GM21717 (cell line): ENCODE results near the gene SPATA31A6.
"Not testable (repeated sequence)": the region's sequence is repeated elsewhere in the genome, so short reads cannot be mapped to it uniquely, and the experiment has no call there.

Source experiments
- ATAC-seq: cut with Tn5 transposase; IDR thresholded peaks from one replicate; pipeline ENCODE4 v1.9.1; 2021; ENCODE audit warnings: mild to moderate bottlenecking, moderate library complexity; ENCODE audit not compliant: unreplicated experiment

SPATA31A6 gene

DNA sequence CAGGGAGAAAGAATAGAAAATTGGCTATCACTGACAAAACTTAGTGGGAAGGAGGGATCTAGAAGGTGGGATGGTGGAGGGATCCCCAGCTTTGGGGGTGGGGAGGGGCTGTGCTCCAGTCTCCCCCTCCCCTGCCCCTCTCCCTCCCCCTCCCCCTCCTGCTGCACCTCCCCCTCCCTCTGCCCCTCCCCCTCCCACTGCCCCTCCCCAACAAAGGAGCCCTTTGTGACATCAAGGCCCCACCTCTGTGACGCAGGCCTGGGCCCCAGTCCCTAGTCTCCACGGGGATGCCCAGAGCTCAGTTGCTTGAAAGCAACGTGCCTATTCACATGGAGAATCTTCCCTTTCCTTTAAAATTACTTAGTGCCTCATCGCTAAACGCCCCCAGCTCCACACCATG is at the start of gene SPATA31A6:
Gene SPATA31A6, plus strand, starts transcription at position 301 of the 400 bp plus-strand sequence. Its CDS starts 29 bp downstream, at position 330.
- not testable (repeated sequence) for ATAC-seq

DNA sequence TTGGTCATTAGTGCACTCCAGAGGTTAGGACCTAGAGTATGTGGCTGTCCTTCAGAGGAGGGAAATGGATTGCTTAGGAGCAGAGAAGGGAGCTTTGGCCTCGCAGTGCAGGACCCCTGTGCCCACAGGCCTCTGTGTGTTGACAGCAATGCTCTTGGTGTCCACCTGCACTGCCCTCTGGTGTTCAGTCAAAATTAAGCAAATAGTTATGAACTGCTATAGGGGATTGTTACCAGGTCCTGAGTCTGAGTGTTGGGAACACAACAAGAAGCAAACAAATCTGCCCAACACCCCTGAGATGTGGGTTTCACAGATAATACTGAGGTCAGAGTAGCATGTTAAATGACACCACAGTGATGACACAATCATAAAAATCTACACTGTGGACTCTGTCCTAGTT is 23.2 kb upstream of the SPATA31A6 start:
- ATAC-seq = not testable (repeated sequence)

DNA sequence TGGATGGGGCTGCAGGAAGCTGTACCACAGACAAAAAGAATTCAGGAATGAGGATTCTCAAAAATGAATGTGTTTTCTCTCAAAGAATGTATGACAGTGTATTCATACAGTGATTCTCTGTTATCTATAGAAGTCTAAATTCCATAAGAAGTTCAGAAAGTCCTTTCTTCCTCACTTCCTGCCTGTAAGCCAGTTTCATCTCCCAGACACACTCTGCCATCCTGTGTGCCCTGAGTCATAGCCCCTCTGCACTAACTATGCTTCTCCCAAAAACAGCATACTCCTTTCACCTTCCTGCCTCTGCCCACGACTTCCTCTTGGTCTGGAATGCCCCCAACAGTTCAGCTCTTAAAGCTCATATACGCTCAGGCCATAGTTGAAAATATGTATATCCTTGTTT is 36.4 kb downstream of the SPATA31A6 start:
- ATAC-seq = not testable (repeated sequence)

DNA sequence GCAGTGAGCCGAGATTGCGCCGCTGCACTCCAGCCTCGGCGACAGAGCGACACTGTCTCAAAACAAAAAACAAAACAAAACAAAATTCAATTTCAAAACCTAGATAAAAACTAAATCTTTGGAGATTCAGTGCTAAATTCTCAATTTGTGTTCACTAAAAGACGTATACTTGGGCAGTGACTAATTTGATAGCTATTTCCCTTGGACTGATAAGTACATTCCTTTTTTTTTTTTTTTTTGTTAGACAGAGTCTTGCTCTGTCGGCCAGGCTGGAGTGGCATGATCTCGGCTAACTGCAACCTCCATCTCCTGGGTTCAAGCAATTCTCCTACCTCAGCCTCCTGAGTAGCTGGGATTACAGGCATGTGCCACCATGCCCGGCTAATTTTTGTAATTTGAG is 39.8 kb downstream of the SPATA31A6 start:
- not testable (repeated sequence) for ATAC-seq

DNA sequence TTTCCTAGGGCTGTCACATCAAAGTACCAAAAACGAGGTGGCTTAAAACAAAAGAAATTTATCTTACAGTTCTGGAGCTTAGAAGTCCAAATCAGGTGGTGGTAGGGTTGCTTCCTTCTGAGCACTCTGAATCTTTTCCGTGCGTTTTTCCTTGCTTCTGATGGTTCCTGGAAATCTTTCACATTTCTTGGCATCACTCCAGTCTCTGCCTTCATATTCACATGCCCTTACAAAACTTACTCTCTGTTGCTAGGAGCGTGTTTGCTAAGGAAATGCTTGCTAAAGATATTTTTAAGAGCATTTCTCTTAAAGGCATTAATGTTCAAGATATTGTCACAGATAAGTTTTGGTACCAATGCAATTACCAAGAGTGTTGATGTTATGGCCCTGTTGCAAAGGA is 49.6 kb downstream of the SPATA31A6 start:
- ATAC-seq = not testable (repeated sequence)

DNA sequence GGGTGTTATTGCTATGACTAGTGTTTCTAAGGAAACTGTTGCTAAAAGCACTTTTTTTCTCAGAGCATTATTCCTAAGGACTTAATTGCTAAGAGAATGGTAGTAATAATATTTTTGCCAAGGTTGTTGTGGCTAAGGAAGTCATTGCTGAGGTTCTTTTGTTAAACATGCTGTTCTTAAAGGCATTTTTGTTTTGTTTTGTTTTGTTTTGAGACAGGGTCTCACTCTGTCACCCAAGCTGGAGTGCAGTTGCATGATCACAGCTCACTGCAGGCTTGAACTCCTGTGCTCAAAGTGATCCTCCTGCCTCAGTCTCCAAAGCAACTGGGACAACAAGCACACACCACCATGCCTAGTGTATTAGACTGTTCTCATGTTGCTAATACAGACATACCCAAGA is 51.2 kb downstream of the SPATA31A6 start:
- ATAC-seq = not testable (repeated sequence)

DNA sequence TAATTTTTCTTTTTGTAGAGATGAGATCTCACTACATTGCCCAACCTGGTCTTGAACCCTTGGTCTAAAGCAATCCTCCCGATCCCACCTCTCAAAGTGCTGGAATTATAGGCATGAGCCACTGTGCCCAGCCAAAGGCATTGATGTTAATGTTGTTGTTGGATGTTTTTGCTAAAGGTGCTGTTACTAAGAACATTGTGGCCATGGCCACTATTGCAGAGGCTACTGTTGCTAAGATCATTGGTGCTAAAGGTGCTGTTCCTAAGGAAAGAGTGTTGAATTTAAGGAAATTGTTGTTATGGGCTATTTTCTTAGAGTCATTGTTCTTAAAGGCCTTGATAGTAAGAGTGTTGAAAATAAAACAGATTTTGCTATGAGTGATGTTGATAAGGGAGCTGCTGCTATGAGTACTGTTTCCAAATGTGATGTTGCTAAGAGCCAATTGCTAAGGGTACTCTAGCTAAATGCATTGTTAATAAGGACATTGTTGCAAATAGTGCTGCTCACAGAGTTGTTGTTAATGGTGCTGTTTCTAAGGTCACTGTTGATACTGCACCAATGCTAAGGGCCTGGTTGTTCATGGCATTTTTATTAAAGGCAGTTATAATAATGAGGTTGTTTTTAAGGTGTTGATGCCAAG is 52.0 kb downstream of the SPATA31A6 start:
- ATAC-seq = not testable (repeated sequence)

DNA sequence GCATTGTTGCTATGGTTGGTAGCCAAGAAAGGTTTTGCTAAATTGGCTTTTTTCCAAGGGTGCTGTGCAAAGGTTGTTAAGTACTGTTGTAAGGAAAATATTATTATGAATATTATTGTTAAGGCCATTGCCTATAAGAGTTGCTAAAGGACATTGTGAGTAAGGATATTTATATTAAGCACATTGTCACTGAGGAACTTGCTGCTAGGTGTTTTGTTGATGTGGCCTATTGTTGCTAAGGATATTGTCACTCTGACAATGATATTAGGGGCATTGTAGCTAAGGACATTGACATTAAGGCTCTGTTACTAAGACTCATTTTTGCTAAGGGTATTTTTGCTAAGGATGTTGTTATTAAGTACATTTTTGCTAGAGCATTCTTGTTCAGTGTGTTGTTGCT is 52.6 kb downstream of the SPATA31A6 start:
- ATAC-seq = not testable (repeated sequence)

DNA sequence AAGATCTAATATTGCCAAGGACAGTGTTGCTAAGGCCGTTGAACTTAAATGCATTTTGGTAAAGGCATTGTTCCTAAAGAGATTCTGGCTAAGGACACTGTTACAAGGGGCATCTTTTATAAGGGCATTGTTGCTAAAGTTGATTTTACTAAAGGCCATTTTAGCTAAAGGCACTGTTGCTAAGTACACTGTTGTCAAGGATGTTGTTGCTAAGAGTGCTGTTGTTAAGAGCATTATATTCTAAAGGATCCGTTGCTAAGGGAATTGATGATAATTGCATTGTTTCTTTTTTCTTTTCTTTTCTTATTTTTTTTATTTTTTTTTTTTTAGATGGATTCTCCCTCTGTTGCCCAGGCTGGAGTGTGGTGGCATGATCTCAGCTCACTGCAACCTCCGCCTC is 53.9 kb downstream of the SPATA31A6 start:
- not testable (repeated sequence) for ATAC-seq

DNA sequence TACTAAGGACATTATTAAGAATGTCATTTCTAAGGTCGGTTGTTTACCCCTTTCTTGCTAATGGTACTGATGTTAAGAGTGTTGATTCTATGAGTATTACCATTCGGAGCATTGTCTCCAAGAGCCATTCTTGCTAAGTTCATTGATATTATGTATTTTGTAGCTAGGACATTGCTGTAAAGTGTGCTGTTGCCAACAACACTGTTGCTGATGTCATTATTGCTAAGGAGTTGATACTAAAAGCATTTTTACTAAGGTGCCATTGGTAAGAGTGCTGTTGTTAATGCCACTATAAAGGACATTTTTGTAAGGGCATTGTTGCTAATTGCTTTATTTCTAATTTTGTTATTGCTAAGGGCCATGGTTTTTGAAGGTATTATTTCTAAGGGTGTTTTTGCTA is 55.4 kb downstream of the SPATA31A6 start:
- ATAC-seq = not testable (repeated sequence)
